Heart left ventricle (tissue), 16 donors: ENCODE measurements around the gene KRT72. TPM values are rescaled to one million over a fixed set of nuclear protein-coding genes. Genes with fewer than 3 reads are reported as not detected.

Experiments
- ATAC-seq, 4 donors: fragments of 200-7000 bp; cut with Tn5 transposase; one replicate each; pipeline ENCODE4 v1.9.1; 2020 to 2022; ENCODE audit warnings: moderate library complexity in 4 of 4, mild to moderate bottlenecking in 3 of 4, moderate number of reproducible peaks in 1 of 4
- DNase-seq, 5 donors: peaks; one replicate each; pipeline ENCODE4 v3.0.0-alpha.2; 2020
- H3K27ac ChIP-seq, 12 donors: fragments of 200-600 bp; sonication (generic) in 4 of 12; one replicate each; pipeline versions ENCODE4 v1.5.0 to v1.8.0; 2016 to 2022; ENCODE audit warnings: mild to moderate bottlenecking in 2 of 12
- H3K27me3 ChIP-seq, 9 donors: fragments of 200-600 bp; sonication (generic) in 2 of 9; one replicate each; pipeline versions ENCODE4 v1.5.1 to v1.8.0; 2016 to 2022; ENCODE audit warnings: mild to moderate bottlenecking in 3 of 9
- H3K36me3 ChIP-seq, 9 donors: fragments of 200-600 bp; sonication (generic) in 2 of 9; one replicate each; pipeline versions ENCODE4 v1.5.0 to v1.8.0; 2018 to 2022; ENCODE audit warnings: mild to moderate bottlenecking in 2 of 9
- H3K4me1 ChIP-seq, 12 donors: fragments of 200-600 bp; sonication (generic) in 4 of 12; one replicate each; pipeline versions ENCODE4 v1.5.0 to v1.8.0; 2016 to 2022; ENCODE audit warnings: mild to moderate bottlenecking in 3 of 12
- H3K4me3 ChIP-seq, 12 donors: fragments of 200-600 bp; sonication (generic) in 4 of 12; one replicate each; pipeline versions ENCODE4 v1.5.0 to v1.8.0; 2017 to 2022; ENCODE audit warnings: mild to moderate bottlenecking in 9 of 12, moderate library complexity in 4 of 12
- H3K9me3 ChIP-seq, 12 donors: fragments of 200-600 bp; sonication (generic) in 4 of 12; one replicate each; pipeline versions ENCODE4 v1.5.0 to v1.8.0; 2016 to 2022; ENCODE audit warnings: mild to moderate bottlenecking in 1 of 12
- POLR2A ChIP-seq, 2 donors: fragments of 450-650 bp; IDR thresholded peaks; one replicate each; pipeline ENCODE4 v1.6.1; 2017; ENCODE audit warnings: antibody characterized with exemption in 2 of 2, mild to moderate bottlenecking in 2 of 2, moderate library complexity in 2 of 2
- WGBS, 4 donors: extraction: QIAGEN DNeasy Blood & Tissue Kit in 2 of 4; methylation state at CpG; one replicate each; pipeline versions ENCODE4 v1.1.5 to v1.1.7; 2013 to 2018; 5-methylcytosine and 5-hydroxymethylcytosine counted together
- intact Hi-C, 10 donors: fragments of 100-400 bp; cut with DNase I; formaldehyde crosslinking; loops; one replicate each; pipeline versions ENCODE4 v1.11.1 to v1.14.2; 2022
- polyA plus RNA-seq, 2 donors: library from polyadenylated mRNA; stranded (reverse); fragments of 200-250 nt; gene quantifications; one replicate each; pipeline ENCODE4 v1.2.3, GENCODE V29; 2013
- total RNA-seq, 9 donors: library from RNA; depleted of rRNA in 2 of 9; stranded (reverse); fragments of >200 nt in 2 of 9; fragmentation: NEBNext Ultra II Directional in 3 of 9; extraction: Animal tissue kit (Norgen Biotek cat#: 25700) in 3 of 9; gene quantifications; one replicate each; pipeline versions ENCODE4 v1.1.0 to v1.2.4, GENCODE V29; 2016 to 2023
- TF ChIP-seq, protein P1 (sequence below), 12 donors: fragments of 200-600 bp; sonication (generic) in 4 of 12; IDR thresholded peaks; one replicate each; pipeline versions ENCODE4 v1.5.0 to v1.8.0; 2018 to 2022; ENCODE audit warnings: antibody characterized with exemption in 12 of 12, mild to moderate bottlenecking in 5 of 12
- donor health status: ischemic (EF 13 %, LVEDD 7.1; RV severe dilation, severe dysfunction).
- donor health status: healthy with polysubstance abuse.
- donor health status: DM: no; HTN: yes; CAD: no.
- donor health status: DM: no; HTN: no; CAD: no.
- donor health status: ischemic (EF 25% LVEDD 6.9; RV normal size, moderate dysfunction).
- donor health status: ischemic (EF 25% LVEDD 5.7; RV mildly dilated, moderate dysfunction).
- donor health status: healthy.
- donor health status: DM: yes; HTN: yes; CAD: no.
- donor health status: ischemic (EF 35%, LVEDD 5.7; RV mildly dilated, moderate dysfunction).
- donor health status: nonischemic (EF 11% LVEDD 7.7; RV severe dilation, severe dysfunction).
- donor health status: DM: yes; HTN: yes; CAD: no.
- donor health status: PGD.
- donor health status: ischemic (EF 29% LVEDD 5.4; RV normal size, mild dysfunction).
- donor health status: nonischemic (EF 23%, LVEDD 6.1; RV moderate dilation, normal function).

The KRT72 gene
- total and polyA plus RNA-seq, 11 donors: not detected

DNA sequence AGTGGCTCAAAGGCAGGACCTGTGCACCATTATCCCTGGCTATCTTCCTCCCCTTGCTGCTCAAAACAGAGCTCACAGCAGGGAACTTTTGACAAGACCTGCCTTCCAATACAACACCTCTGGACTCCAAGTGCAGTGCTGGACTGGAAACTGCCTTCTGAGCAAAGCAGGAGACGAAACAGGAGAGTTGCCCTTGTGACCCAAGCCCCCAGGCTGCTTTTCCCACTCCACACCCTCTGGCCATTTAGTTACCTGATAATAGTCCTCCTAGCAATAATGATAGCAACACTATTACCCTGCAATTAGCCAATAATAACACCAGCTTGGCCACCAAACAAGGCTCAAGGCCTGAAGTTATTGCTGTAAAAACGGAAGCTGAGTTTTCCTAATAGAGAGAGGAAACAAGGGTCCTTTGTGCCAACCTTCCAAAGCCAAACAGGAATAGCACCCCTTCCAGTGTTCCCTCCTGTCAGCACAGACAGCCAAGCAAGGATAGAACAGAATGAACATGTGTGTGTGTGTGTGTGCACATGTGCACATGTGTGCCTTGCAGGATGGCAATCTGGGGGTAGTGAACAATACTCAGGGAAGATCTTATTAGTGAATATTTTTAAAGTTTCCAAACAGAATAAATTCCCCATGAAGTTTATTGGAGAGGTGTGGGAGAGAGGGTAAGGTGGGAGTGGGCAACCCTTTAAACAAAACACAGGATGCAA, 26.3 kb upstream of the KRT72 start:
- Histone ChIP-seq H3K9me3 (peaks cover 0 to 8% (median 0%) of the 10 kb centered on the region in 12 donors), H3K27ac (no peak overlapping the region), H3K27me3 (peaks cover 0 to 16% (median 0%) of the 10 kb centered on the region in 9 donors), H3K36me3 (no peaks in the 10 kb centered on the region), H3K4me1 (no peaks in the 10 kb centered on the region), H3K4me3 (no peak overlapping the region)
- ATAC-seq: no peak
- WGBS, 4 donors: 53 to 64% (median 62%) methylated on average over 2 of the region's 2 CpGs
- TF ChIP-seq, protein P1, sequence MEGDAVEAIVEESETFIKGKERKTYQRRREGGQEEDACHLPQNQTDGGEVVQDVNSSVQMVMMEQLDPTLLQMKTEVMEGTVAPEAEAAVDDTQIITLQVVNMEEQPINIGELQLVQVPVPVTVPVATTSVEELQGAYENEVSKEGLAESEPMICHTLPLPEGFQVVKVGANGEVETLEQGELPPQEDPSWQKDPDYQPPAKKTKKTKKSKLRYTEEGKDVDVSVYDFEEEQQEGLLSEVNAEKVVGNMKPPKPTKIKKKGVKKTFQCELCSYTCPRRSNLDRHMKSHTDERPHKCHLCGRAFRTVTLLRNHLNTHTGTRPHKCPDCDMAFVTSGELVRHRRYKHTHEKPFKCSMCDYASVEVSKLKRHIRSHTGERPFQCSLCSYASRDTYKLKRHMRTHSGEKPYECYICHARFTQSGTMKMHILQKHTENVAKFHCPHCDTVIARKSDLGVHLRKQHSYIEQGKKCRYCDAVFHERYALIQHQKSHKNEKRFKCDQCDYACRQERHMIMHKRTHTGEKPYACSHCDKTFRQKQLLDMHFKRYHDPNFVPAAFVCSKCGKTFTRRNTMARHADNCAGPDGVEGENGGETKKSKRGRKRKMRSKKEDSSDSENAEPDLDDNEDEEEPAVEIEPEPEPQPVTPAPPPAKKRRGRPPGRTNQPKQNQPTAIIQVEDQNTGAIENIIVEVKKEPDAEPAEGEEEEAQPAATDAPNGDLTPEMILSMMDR (IDR thresholded peaks at IDR 0.05): no peak
- no peak for TF ChIP-seq POLR2A (IDR thresholded peaks at IDR 0.05)
- intact Hi-C loops: no loop called here
- DNase-seq: no peak

DNA sequence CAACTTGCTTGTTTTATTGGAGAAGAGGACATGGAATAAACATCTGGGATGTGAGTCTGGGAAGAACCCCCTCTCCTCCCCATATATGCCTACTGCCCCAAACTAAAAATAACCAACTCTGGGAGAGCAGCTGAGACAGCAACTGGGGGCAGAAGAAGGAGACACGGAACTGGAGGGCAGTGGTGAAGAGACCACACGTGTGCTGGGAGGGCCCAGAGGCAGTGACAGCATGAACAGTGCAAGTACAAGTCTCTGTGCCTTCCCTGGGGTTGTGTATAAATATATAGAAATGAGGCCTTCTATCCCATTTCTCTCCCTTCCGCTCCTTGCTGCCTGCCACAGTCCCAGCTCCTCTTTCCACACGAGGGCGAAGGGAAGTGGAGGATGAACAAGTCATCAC, 21.1 kb upstream of the KRT72 start:
- DNase-seq: no peak
- 71 to 80% (median 75%) methylated on average over 5 of the region's 5 CpGs for WGBS, 4 donors
- no peak for TF ChIP-seq POLR2A (IDR thresholded peaks at IDR 0.05)
- TF ChIP-seq, protein P1 (IDR thresholded peaks at IDR 0.05): no peak
- Histone ChIP-seq H3K27ac (no peak overlapping the region), H3K36me3 (no peaks in the 10 kb centered on the region), H3K4me1 (no peaks in the 10 kb centered on the region), H3K9me3 (peaks cover 0 to 8% (median 0%) of the 10 kb centered on the region in 12 donors), H3K27me3 (peaks cover 0 to 15% (median 0%) of the 10 kb centered on the region in 9 donors), H3K4me3 (no peak overlapping the region)
- intact Hi-C loops: no loop called here
- no peak for ATAC-seq

DNA sequence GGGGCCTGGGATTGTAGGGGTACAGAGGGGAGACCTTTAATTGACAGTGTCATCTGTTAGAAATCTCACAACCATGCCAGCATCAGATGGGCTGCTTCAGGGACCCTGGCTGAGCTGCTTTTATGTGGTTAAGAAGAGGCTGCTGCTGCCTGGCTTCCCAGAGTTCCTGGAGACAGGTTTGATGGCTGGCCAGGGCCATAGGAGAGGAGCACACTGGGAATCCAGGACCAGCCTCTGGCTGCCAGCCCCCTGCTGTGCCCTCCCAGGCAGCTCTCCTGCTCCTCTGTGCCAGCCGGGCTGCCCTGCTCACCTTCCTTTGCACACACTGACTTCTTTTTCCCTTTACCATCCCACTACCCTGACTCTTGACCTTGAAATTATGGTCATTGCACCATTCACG, 17.6 kb upstream of the KRT72 start:
- DNase-seq: no peak
- peaks cover 0 to 20% (median 0%) of the 10 kb centered on the region in 9 donors for H3K27me3 ChIP-seq

DNA sequence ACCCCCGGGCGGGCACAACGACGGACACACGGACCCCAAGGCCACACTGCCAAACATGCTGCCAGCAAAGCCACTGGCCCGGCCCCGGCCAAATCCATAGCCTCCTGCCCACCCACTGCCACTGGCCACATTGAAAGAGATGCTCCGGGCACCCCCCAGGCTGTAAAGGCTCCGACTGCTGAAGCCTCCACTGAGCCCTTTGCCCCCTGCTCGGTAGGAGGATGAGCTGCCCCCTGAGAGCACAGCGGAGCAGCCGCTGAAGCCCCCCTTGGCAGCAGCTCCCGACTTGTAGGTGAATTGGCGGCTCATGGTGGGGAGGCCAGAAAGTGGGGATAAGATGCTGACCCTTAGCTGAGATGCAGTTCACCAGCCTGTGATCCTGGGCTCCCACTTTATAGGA, 17.0 kb upstream of the KRT72 start, which contains the start of gene KRT73:
Gene KRT73, minus strand, starts transcription at position 344 of the 400 bp plus-strand sequence. Its CDS starts 35 bp downstream, at position 309.
- Histone ChIP-seq H3K4me3 (no peak within 1 kb of the TSS), H3K27ac (no peak within 1 kb of the TSS), H3K9me3 (peaks cover 0 to 3% (median 0%) of the 10 kb centered on the region in 12 donors), H3K4me1 (no peaks in the 10 kb centered on the region), H3K36me3 (no peaks in the 10 kb centered on the region), H3K27me3 (peaks cover 0 to 20% (median 0%) of the 10 kb centered on the region in 9 donors)
- intact Hi-C loops: no loop called here
- DNase-seq: no peak
- TF ChIP-seq, protein P1 (IDR thresholded peaks at IDR 0.05): no peak
- TF ChIP-seq POLR2A (IDR thresholded peaks at IDR 0.05): no peak
- WGBS, 4 donors: 87 to 94% (median 89%) methylated on average over 11 to 14 of the region's 14 CpGs
- no peak for ATAC-seq

More for the DNA sequence above, 17.6 kb upstream of the KRT72 start:
- Histone ChIP-seq H3K36me3 (no peaks in the 10 kb centered on the region), H3K27ac (no peak overlapping the region), H3K4me3 (no peak overlapping the region), H3K4me1 (no peaks in the 10 kb centered on the region), H3K9me3 (peaks cover 0 to 8% (median 0%) of the 10 kb centered on the region in 12 donors)
- TF ChIP-seq POLR2A (IDR thresholded peaks at IDR 0.05): no peak
- TF ChIP-seq, protein P1 (IDR thresholded peaks at IDR 0.05): no peak
- intact Hi-C loops: no loop called here
- no peak for ATAC-seq
- 69 to 79% (median 75%) methylated on average over 2 of the region's 2 CpGs for WGBS, 4 donors
